HG03575 (cell line): ENCODE measurements around the gene LRP1B.

Experiments
- ATAC-seq: cut with Tn5 transposase; IDR thresholded peaks from one replicate; pipeline ENCODE4 v1.9.1; 2021; ENCODE audit not compliant: unreplicated experiment, insufficient number of reproducible peaks, low FRiP score; ENCODE audit errors: extremely low read depth

Gene LRP1B

DNA sequence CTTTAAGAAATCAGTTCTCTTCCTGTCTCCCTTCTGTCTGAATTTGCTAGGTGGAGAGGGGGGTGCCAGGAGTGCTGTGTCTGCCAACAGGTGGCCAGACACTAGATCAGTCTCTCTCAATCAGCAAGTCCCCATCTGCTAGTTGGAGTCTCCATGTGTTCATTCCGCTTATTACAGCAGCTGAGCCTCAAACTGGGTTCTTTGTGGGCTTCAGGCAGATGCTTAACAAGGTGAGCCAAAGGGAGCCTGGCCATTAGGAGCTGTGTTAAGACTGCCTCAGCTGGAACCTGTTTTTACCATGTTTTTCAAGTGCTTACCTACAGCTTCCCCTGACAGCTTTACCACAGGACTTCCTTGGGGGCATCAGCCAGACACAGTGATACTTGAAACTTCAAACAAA, 401.9 kb downstream of the LRP1B start:
- ATAC-seq, result no peak

DNA sequence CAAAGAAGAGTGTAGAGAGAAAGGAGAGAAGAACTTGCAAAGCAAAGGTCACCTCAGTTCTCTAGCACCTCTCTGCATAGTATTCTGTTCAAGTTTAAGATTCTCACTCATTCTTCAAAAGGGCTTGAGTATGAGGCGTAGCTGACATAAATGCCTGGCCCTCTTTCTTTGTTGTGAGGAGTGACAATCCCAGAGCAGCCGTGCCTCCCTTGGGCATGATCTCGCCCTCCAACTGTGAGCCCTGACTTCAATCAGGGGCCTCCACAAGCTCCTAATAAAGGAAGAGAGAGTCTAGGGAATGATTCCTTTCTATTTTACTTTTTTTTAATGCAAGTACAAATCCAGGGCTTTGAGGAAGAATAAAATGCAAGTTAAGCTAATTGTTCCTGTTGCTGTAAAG, 402.7 kb downstream of the LRP1B start:
- no peak for ATAC-seq

DNA sequence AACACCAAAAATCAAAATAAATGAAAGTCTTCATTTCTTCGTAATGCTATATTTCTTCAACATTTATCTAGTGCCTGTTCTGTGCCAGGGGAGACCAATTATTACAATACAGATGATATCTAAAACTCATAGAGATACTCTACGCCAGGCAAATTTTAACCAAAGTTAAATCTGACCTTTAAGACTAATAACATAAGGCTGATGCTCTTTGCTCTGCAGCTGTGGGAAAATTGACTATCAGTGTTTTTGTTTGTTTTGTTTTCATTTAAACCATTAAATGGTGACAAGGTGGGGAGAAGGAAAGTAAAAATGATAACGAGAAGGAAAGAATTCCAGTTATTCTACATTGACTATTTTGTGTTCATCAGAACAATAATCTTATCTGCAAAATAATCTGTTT, 406.4 kb downstream of the LRP1B start:
- no peak for ATAC-seq

DNA sequence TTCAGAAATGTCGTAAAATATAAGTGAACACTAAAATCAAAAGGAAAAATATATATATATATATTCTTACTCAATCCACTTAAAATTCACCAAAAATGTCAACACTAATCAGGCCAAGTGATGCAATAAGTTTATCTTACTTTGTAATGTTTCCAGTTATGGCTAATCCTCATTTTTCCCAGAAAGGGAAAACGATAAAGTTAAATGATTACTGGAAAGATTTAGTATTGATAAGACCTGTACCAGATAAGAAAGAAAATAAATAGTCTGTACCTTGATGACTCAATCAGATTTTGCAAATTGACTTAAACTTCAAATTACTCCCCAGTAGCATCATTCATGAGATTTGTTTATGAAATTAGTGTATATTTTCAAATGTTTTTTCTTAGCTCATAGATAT, 407.0 kb downstream of the LRP1B start:
- no peak for ATAC-seq

DNA sequence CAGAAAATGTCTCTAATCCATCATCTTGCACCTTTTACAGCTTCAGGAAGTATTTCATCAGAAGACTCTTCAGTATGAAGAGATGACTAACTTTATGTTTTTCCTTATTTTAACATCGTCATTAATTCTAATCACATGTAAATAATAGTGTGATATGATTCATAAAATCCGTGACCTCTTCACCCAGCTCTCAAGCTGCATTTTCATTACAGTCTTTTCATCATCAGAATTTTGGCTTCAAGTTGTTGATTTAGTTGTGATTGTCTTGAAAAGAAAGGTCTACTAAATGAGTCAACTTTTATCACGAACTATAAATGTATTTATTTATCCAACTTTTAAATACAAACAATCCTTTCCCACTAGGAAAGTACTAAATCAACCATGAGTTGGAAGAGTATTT, 410.3 kb downstream of the LRP1B start:
- ATAC-seq, result no peak

DNA sequence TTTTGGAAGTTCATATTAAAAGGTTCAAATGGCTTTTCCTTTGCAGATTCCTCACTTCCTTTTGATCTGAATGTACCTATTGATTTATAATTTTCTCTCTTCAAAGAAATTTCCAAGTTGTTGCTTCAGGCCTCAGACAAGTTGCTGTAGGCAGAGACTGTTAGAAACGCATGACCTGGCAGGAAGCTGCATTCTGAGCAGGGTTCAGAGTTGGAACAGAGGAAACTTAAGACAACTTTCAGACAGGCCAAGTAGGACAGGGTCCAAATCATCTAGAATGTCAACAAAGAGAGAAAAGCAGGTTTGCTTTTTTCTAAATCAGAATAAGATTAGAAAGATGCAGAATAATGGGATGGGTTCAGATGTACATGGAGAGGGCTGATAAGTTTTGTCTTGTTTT, 416.3 kb downstream of the LRP1B start:
- no peak for ATAC-seq

DNA sequence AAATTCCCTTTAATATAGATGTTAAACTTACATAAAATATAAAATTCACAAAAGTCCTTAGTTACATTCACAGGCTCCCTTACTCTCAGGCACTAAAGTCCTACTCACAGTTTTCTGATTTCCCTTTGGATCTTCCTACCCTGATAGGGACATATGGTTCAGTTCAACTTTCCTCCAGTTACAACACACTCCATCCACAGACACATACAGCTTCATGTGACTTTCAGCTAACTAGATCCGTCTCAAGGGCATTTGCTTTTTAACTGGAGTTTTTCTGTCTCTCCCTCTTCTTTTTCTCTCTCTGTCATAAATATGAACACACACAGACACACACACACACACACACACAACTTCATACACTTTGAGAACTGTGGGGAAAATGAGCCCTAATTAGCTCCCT, 419.2 kb downstream of the LRP1B start:
- no peak for ATAC-seq

DNA sequence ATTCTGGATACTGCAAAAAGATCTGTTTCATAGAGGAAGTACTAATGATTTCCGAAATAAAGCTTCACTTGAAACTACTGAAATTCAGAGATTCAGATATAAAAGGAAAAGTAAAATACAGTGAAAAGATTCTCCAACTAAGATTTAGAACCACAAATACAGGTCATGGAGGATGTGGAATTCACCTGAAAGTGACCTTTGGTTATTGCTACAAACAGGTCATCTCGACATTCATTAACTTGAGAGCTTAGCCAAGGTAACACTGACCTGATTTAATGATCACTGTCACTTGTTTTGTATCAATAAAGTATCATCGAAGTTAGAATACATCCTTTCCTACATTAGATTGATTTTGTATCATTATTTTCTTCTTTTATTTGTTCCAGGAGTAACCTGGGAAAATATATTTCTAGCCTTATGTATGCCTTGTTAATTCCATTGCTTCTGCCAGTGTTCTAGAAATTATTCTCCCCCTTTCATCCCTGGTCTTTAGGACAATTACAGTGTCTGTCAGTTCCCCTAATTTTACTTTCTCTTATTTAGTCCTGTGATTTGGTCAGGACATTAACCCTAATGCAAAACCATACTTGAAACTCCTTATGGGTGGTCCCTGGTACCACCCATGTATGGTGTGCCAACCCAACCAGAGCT, 420.1 kb downstream of the LRP1B start:
- ATAC-seq, result no peak

DNA sequence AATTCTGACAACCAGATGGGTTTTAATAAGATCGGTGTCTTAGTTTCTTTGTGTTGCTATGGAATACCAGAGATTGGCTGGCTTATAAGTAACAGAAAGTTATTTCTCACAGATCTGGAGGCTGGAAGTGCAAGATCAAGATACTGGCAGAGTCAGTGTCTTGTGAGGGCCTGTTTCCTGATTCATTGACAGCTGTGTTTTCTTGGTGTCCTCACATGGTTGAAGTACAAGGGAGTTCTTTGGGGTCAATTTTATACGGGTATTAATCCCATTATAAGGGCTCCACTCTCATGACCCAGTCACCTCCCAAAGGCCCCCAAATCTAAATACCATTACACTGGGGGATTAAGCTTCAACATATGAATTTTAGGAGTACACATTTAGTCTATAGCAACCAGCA, 421.1 kb downstream of the LRP1B start:
- no peak for ATAC-seq

DNA sequence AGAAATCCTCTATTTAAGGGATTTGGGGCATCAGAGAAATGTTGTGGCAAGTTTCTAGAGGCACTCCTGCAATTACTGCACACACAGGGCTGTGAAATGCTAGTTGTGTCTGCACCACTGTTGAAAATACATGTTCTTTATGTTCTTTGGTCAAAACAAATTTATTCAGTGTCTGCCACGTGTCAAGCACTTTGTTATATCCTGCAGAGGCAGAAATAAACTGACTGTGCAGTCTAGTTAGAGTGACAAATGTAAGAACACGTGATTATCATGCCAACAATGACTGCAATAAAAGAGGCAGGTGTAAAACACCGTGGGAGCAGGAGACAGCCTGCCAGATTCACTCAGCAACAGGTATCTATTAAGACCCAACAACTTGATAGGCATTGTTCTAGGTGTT, 423.3 kb downstream of the LRP1B start:
- ATAC-seq, result no peak

DNA sequence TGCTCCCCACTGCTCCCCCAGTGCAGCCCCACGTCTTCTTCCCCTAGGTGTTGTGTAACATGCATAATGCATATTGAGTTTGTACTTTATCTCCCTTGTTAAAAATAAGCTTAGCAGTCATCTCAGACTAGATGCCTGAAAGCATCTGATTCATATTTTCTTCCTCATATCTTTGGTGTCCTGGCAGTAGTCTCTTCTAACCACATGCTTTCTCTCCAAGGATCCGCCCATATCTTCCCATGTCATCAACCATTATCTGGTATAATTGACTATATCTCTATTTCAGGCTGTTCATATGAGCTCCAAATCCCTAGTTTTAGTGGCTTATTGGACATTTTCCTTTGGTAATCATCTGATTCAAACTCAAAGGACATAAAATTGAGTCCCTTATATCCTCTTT, 426.3 kb downstream of the LRP1B start:
- ATAC-seq, result no peak

DNA sequence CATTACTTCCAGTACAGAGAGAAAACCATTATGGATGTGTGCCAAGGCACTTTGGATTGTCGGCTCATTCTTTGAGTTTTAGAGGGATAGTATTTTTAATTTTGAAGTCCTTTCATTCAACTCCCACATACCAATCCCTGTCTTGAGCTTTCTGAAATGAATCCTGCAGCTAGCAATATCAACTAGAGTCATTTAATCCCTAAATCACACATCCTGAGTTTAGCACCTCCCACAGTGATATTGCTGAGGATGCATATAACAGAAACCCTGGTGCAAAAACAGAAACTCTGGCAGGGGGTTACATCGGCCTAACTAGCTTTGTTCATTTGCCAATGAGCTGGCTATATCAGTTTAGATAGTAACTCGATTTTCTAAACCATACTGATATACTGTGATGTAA, 427.3 kb downstream of the LRP1B start:
- no peak for ATAC-seq

DNA sequence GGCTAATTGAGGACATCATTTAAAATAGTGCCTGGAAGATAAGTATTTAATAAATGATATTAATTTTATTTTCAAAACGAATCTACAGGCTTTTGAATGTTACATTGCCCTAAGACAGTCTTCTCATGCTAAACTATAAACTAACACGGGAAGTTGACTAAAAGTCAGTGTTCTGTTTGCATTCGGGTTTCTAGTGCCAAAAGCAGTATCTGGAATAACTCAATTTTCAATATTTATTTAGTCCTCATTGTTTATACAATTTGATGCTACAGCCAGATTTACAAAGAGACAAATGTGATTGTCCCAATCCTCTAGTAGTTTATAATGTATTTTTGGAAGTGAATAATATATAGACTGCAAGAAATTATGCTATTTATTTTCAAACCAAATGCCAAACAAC, 429.2 kb downstream of the LRP1B start:
- ATAC-seq, result no peak

DNA sequence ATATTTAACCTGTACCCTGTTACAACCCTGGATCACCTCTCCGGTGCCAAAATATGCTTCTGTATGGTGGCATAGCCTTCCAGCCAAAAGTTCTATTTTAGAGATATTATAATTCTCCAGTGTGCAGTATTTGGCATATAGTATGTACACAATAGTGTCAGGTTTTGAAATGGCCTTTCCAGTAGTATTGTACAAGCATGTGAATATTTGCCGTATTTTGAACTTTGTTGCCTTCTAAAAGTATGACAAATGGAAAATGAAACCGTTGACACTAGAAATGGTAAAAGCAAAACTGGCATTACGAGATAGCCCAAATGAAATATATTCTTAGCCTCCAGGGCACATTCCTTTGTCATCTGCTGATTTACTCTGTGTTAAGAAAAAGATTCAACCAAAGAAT, 431.2 kb downstream of the LRP1B start:
- ATAC-seq, result no peak

DNA sequence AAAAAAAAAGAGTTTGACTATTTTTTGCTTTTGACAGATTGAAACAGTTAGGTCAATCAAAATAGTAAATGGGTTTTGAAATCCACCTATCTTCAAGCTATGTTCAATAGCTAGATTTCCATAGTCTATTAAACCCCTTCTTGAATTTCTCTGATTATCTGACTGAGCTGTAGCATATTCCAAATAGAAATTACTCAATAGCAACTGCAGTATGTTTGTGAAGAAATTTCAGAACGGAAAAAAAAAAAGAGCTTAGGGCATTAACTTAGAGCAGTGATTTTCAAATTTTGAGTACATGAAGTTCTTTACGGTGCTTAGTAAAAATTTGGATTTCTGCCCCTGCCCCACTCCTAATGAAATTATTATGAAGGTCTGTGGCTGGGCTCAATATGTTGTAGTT, 432.3 kb downstream of the LRP1B start:
- ATAC-seq, result no peak

DNA sequence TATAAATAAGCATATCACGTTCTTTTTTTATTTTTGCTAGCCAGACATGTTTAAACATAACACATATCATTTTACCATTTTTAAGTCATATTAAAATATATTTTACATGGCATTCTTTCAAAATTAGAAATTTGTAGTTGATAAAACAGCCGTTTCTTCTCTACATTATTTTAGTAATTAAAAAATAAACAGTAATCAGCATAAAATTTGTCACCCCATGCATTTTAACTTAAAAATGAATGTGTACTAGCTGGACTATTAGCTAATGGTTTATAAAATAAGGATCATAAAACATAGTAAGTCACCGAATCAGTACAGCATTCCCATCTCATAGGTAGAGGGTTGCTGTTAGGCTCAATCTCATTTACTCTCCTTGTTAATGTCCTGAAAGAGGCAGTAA, 433.8 kb downstream of the LRP1B start:
- no peak for ATAC-seq

DNA sequence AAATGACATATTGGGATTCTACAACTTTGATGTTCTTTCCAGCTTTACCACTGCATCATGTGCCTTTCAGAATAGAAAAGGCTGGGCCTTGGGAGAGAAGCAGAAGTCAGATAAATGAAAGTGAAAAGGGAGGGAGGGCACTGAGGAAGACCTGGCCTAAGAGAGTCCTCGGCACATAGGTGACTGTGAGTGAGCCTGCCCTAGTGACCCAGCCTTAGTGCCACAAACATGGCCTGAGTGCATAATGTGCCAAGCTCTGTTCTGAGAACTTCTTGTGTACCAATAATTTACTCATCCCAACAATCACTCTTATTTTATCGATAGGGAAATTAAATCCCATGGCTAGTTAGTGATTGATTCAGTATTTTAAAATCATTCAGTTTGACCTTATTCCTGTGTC, 436.6 kb downstream of the LRP1B start:
- no peak for ATAC-seq

DNA sequence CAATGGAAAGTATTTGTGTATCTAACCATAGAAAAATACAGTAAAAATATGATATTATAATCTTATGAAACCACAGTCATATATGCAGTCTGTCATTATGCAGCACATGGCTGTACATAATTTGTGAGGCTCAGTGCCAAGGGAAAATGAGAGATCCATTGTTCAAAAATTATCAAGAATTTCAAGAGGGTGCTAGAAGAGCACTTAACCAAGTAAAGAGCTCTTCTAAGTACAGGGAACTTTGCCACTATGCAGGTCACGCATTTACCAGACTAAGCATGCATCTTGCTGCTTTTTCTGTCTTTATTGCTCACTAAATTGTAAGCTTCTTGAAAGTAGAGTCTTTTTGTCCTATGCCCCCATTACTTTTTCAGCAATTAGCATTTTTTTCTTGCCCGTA, 438.0 kb downstream of the LRP1B start:
- ATAC-seq, result no peak

DNA sequence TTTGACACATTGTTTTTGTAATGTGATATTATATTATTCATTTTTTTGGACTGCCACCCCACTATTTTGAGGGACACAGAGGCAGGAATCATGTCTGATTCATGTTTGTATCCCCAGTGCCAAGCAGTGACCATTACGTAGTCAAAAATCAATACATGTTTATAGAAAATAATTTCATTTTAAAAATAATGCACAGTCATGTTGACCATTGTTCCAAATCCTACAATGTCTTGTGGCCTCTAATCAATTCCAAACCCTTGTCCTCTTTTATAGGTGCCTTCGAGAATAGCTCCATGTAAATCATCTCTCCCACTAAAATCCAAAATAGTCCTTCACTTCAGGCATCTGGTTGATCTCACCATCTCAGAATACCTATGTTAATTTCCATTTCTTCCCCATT, 454.7 kb downstream of the LRP1B start:
- ATAC-seq, result no peak

DNA sequence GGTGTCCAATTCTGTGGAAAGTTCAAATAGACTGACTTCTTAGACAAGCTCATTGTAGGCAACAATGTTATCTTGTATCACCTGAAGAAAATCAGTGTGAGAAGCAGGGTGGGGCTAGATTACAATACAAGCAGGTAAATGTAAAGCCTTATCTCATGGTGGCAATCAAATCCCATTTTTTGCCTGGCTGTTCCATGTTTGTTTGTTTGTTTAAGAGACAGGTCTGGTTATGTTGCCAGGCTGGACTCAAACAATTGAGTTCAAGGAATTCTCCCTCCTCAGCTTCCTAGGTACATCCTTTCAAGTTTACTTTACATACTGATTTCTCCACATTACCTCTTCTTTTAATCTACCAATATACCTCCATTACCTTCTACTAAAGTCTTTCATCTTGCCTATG, 464.6 kb downstream of the LRP1B start:
- no peak for ATAC-seq

DNA sequence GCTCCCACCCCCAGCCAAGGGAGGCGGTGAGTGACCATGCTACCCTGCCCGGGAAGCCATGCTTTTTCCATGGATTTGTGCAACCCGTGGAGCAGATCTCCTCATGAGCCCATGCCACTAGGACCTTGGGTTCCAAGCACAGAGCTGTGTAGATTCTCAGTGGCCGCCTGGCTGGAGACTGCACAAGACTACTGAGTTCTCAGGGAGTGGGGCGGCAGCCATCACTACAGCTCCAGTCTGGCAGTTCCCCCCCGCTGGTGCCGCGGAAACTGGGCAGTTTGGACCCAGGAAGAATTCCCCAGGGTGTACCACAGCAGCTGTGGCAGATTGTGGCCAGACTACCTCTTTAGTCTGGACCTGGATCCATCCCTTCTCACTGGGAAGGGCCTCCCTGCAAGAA, 470.6 kb downstream of the LRP1B start:
- ATAC-seq, result no peak

DNA sequence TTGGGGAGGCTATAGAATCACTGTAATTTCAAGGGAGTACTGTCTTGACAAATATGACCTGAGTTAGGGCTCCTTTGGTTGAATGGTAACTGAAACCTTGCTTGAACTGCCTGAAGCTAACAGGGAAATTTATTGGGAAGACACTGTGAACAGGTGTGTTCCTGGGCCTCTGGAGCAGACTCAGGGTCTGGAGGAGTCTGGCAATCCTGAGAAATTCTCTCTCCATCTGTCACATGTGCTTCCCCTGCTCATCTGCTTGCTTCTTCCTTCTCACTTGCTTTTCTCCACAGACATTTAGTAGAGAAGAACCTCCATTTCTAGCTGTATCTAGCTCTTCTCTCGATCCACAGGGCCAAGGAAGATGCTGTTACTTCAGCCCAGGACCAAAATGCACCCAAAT, 476.5 kb downstream of the LRP1B start:
- no peak for ATAC-seq
